GM10266 (cell line): ENCODE measurements around the gene TEFM.

Source experiments
- DNase-seq: peaks from one replicate; pipeline ENCODE4 v3.0.0; 2012; ENCODE audit errors: extremely low spot score
- TF ChIP-seq, protein P1 (sequence below): IDR thresholded peaks from 2 replicates; pipeline ENCODE4 v1.5.1; 2012; ENCODE audit warnings: mild to moderate bottlenecking, low read depth; ENCODE audit not compliant: control insufficient read depth, insufficient read depth; ENCODE audit errors: missing control alignments

Gene TEFM, protein sequence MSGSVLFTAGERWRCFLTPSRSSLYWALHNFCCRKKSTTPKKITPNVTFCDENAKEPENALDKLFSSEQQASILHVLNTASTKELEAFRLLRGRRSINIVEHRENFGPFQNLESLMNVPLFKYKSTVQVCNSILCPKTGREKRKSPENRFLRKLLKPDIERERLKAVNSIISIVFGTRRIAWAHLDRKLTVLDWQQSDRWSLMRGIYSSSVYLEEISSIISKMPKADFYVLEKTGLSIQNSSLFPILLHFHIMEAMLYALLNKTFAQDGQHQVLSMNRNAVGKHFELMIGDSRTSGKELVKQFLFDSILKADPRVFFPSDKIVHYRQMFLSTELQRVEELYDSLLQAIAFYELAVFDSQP

DNA sequence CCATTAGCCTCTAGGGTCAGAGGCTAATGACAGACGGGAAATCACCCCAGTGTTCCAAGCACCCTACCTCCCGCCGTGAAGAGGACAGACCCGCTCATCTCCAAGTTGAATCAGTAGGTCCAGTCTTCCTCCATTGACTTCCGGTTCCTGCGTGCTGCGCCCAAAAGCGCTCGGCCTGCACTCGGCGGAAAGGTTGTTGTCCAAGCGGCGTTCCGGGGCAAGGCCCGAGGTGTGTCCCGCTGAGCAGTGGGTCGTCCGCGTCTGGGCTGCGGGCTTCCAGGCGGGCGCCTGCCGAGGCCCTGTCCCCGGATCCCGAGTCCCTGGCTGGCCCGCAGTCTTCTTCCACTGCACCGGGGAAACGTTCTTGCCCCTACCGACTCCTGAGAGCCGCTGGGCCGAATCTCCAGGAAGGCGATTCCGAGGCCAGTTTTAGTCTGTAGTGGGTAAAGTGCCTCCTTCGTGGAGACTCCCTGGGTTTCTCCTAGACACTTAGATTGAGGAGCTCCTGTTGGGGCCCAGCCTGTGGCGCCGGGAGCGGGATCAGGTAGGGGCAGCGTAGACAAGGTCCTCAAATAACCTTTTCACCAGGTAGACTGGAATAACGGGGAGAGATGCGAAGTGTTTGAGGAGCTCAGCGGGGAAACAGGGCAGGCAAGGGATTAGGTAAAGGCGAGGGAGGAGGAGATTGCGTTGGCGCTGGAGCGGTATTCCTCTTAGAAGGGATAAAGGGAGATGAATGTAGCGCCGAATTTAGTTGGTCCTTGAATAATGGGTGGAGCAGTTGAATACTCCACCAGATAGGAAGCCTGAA is at the start of gene TEFM:
TEFM (minus strand) TSS at position 138 of the 811 bp plus-strand sequence; CDS start at position 98, 40 bp downstream.
- peak; percentile 87 for DNase-seq
- TF ChIP-seq, protein P1, sequence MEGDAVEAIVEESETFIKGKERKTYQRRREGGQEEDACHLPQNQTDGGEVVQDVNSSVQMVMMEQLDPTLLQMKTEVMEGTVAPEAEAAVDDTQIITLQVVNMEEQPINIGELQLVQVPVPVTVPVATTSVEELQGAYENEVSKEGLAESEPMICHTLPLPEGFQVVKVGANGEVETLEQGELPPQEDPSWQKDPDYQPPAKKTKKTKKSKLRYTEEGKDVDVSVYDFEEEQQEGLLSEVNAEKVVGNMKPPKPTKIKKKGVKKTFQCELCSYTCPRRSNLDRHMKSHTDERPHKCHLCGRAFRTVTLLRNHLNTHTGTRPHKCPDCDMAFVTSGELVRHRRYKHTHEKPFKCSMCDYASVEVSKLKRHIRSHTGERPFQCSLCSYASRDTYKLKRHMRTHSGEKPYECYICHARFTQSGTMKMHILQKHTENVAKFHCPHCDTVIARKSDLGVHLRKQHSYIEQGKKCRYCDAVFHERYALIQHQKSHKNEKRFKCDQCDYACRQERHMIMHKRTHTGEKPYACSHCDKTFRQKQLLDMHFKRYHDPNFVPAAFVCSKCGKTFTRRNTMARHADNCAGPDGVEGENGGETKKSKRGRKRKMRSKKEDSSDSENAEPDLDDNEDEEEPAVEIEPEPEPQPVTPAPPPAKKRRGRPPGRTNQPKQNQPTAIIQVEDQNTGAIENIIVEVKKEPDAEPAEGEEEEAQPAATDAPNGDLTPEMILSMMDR = no peak

DNA sequence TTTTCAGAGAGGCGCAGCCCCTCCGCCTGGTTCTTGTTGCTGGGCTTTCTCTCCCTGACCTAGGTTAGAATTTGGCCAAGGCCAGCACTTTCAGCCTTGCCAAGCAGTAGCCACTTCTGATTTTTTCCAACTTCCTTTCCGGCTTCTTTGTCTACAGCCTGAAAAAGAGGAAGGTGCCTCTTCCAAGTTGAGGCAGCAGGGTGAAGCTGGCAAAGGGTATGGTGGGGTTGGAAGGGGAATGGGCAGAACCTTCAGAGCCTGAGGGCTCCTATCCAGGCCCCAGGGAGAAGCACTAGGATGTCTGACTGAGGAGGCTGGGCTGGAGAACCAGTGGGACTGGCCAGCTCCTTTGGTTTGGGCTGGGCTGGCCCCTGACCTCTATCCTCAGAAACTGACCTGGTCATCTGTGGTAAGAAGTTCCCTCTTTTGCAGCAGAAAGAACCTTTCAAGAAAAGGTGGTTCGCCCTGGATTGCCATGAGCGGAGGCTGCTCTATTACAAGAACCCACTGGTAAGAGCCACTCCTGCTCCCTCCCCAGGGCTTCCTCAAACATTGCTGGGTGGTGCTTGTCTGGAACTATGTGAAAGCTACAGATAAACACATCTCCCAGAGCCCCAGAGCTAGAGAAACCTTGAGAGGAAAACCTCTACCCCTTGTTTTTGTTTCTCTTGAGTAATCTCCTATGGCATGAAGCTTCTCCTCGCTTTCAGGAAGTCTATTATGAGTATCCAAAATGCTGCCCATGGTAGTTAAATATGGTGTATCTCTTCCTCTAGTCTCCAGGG is 48.2 kb upstream of the TEFM start:
- TF ChIP-seq, protein P1 = no peak

DNA sequence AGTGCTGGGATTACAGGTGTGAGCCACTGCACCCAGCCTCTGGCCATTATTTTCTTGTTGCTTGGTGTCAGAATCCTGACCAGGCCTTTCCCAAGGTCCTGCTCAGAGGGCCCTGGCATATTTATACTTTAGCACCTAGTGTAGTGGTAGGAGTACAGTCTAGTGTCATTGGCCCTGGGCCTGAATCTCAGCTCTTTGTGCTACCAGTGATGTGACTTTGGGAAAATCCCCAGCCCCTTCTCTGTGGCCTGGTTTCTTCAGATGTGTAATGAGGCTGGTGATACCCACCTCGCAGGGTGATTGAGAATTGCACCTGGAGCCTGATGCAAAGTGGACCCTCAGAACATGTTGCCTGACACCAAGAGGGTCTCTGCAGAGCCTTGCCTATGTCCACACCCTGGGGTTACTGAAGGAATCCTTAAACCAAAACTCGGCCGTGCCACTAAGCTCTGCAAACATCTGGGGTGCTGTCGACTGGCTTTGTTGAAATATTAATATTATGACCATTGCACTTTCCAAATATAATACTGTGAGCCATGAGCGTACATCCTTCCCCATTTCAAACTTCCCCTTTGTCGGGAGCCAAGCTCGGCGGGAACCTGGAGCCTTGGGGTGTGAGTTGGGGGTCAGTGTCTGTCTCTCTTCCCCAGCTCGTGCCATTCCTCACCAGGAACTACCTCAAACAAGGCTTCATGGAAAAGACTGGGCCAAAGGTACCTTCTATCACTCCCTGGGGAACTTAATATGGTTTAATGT is 46.8 kb upstream of the TEFM start:
- DNase-seq = no peak

More for the DNA sequence above, 48.2 kb upstream of the TEFM start:
- no peak for DNase-seq

DNA sequence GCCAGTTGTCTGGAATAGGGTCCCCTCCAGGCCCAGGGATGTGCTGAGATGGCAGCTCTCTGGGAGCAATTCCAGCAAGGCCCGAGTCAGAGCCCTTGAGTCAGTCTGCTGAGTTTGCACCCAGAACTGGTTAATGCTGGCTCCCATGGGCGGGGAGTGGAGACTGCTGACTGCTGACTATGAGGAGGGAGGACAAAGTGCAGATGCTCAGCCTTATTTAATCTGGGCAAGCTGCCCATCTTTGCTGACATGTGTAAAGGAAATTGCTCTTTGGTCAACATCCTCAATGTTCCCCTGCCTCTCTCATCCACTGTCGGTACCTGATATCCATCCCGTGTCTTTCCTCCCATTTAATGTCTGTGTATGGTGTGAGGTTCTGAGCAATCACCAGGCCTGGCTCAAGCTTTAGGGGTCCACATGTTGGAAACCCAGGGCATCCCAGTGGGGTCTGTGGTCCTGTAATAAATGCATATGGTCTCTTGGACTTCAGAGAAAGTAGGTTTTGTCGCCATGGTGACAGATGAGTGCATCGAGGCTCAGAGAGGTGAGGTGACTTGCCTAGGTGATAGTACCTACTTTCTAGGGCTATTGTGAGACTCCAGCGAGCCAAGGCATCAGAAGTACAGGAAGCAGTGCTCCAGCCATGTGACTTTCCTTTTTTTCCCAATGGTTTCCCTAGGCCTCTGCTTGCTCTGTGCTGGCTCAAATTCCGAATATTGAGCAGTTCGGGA is 44.8 kb upstream of the TEFM start:
- TF ChIP-seq, protein P1 = no peak

More for the DNA sequence above, 46.8 kb upstream of the TEFM start:
- TF ChIP-seq, protein P1 = no peak

DNA sequence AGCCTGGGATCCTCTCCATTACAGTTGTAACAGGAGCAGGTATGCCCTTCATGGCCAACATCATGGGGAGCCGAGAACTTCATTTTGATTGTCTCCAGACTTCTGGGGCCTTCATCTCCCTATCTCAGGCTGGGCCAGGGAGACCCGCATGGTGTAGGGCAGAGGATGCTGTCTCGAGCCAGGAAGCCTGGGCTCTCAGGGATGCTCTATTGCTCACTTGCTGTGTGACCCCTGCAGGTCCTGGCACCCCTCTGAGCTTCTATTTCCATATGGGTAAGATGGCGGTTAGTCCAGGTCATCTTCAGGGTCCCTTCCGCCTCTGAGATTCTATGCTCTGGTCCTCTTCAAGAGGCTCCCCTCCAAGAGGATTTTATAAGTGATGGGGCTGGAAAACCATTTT is 44.2 kb upstream of the TEFM start:
- no peak for DNase-seq
- TF ChIP-seq, protein P1 = no peak

More for the DNA sequence above, 44.8 kb upstream of the TEFM start:
- DNase-seq = no peak

DNA sequence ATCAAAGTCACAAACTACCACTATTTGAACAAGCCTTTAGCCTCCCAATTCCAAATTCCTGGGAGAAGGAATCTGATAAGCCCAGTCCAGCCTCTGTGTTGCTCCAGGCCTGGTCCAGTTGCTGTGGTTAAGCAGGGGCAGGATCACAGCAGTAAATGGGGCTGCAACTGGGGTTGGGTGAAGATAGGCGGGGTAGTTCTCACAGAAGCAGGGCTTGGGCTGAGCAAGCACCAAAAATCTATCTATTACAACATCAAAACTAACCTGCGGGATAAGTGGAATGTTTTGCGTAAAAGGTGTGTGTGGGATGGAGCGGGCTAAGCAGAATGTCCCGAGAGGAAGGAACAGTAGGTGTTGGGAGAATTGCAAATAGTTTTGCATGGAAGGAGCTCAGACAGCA is 41.8 kb upstream of the TEFM start:
- TF ChIP-seq, protein P1 = no peak
- DNase-seq = no peak
